PC-9 (cell line): Measurements from ENCODE around the gene TLR8.

Source experiments
- CTCF ChIP-seq: fragments of 200-600 bp; sonication (generic); conservative IDR thresholded peaks from 2 replicates; pipeline ENCODE4 v1.6.1; 2017; ENCODE audit warnings: mixed run types, antibody characterized with exemption, mild to moderate bottlenecking, moderate library complexity
- EZH2 ChIP-seq: fragments of 200-600 bp; sonication (generic); IDR thresholded peaks from 2 replicates; pipeline ENCODE4 v1.8.0; 2017; ENCODE audit warnings: antibody characterized with exemption, low read depth

- TF ChIP-seq CTCF = no peak
- TF ChIP-seq EZH2 = no peak
These were observed 15.6 kb downstream of the TLR8 start for GRCh38 chrX:12921886-12922598.
